Pancreas (tissue), 10 donors: ENCODE measurements around the gene TCAIM. TPM values are rescaled to one million over a fixed set of nuclear protein-coding genes. Genes with fewer than 3 reads are reported as not detected.
"Not testable (repeated sequence)": the region's sequence is repeated elsewhere in the genome, so short reads cannot be mapped to it uniquely, and the experiment has no call there.

ENCODE experiments used
- ATAC-seq, 4 donors: fragments of 200-7000 bp; cut with Tn5 transposase; one replicate each; pipeline versions ENCODE4 v1.8.0 to v1.9.1; 2020; ENCODE audit warnings: mild to moderate bottlenecking in 4 of 4, moderate library complexity in 4 of 4
- DNase-seq, 6 donors: peaks; one replicate each; pipeline ENCODE4 v3.0.0-alpha.2; 2020
- FAIRE-seq: peaks from 2 replicates; lab custom pipeline; 2012; peaks lifted over from hg19 to GRCh38; lab: Jason Lieb, UNC
- H3K27ac ChIP-seq, 4 donors: fragments of 200-600 bp; sonication (generic); 1 replicate in 3 of 4; 2 replicates in 1 of 4; pipeline versions ENCODE4 v1.5.0 to v1.8.0; 2020
- H3K27me3 ChIP-seq, 4 donors: fragments of 200-600 bp; one replicate each; pipeline ENCODE4 v1.8.0; 2021
- H3K36me3 ChIP-seq, 3 donors: fragments of 200-600 bp; sonication (generic) in 1 of 3; one replicate each; pipeline versions ENCODE4 v1.5.0 to v1.8.0; 2020 to 2021
- H3K4me1 ChIP-seq, 3 donors: fragments of 200-600 bp; one replicate each; pipeline ENCODE4 v1.8.0; 2021
- H3K4me3 ChIP-seq, 4 donors: fragments of 200-600 bp; sonication (generic) in 2 of 4; one replicate each; pipeline versions ENCODE4 v1.5.0 to v1.8.0; 2020 to 2021
- H3K9me3 ChIP-seq, 4 donors: fragments of 200-600 bp; one replicate each; pipeline ENCODE4 v1.8.0; 2021
- CTCF ChIP-seq, 4 donors: fragments of 200-600 bp; sonication (generic) in 3 of 4; IDR thresholded peaks; one replicate each; pipeline versions ENCODE4 v1.5.0 to v1.8.0; 2021; ENCODE audit warnings: antibody characterized with exemption in 4 of 4
- WGBS, 2 donors: extraction: QIAGEN DNeasy Blood & Tissue Kit; methylation state at CpG; one replicate each; pipeline ENCODE4 v1.1.7; 2013; 5-methylcytosine and 5-hydroxymethylcytosine counted together
- intact Hi-C, 3 donors: fragments of 100-400 bp; cut with DNase I; formaldehyde crosslinking; loops; one replicate each; pipeline versions ENCODE4 v1.11.1 to v1.14.2; 2022
- polyA plus RNA-seq, 2 donors: library from polyadenylated mRNA; stranded (reverse); fragments of 200-250 nt; gene quantifications; one replicate each; pipeline ENCODE4 v1.2.3, GENCODE V29; 2013
- total RNA-seq, 6 donors: library from RNA; stranded (reverse); fragmentation: NEBNext Ultra II Directional in 4 of 6; extraction: Animal tissue kit (Norgen Biotek cat#: 25700) in 4 of 6; gene quantifications; one replicate each; pipeline versions ENCODE4 v1.2.1 to v1.2.4, GENCODE V29; 2021 to 2023
- donor health status: healthy with polysubstance abuse.
- donor health status: DM: no; HTN: no; CAD: no; lungs with moderate emphysema.
- donor health status: DM: no; HTN: no; CAD: no.
- donor health status: control.
- donor health status: control.
- donor health status: Bipolar disorder and iron deficiency.
- donor health status: DM: yes; HTN: yes; CAD: no.
- donor health status: DM: no; HTN: no; CAD: no.
- donor health status: DM: no; HTN: no; CAD: no.
- donor health status: DM: yes; HTN: yes; CAD: no.

TCAIM gene
- total and polyA plus RNA-seq, 8 donors: 4.9 to 15.4 (median 10.7) TPM

- Histone ChIP-seq H3K36me3 (no peaks in the 10 kb centered on the region), H3K4me1 (no peaks in the 10 kb centered on the region), H3K4me3 (no peak overlapping the region), H3K9me3 (no peaks in the 10 kb centered on the region), H3K27me3 (no peaks in the 10 kb centered on the region), H3K27ac (no peak overlapping the region)
- DNase-seq: no peak
- no peak for ATAC-seq
- no peak for FAIRE-seq
- intact Hi-C loops: no loop called here
- TF ChIP-seq CTCF (IDR thresholded peaks at IDR 0.05): no peak
- WGBS, 2 donors: 89 to 92% methylated on average over 11 of the region's 11 CpGs
Observed at GRCh38 chr3:44415421-44415820, 76.9 kb downstream of the TCAIM start.

GRCh38 chr3:44416031-44417030, 77.8 kb downstream of the TCAIM start:
- Histone ChIP-seq H3K4me3 (no peak overlapping the region), H3K9me3 (no peaks in the 10 kb centered on the region), H3K4me1 (no peaks in the 10 kb centered on the region), H3K36me3 (no peaks in the 10 kb centered on the region), H3K27ac (no peak overlapping the region), H3K27me3 (no peaks in the 10 kb centered on the region)
- 89 to 92% methylated on average over 11 of the region's 11 CpGs for WGBS, 2 donors
- FAIRE-seq (no peak), ATAC-seq (no peak), DNase-seq (no peak)
- no peak for TF ChIP-seq CTCF (IDR thresholded peaks at IDR 0.05)
- intact Hi-C loops: no loop called here

- intact Hi-C loops, H3K4me3 ChIP-seq, H3K4me1 ChIP-seq, H3K9me3 ChIP-seq, FAIRE-seq, DNase-seq, H3K36me3 ChIP-seq, H3K27me3 ChIP-seq, H3K27ac ChIP-seq, ATAC-seq: not testable (repeated sequence)
- 86 to 89% methylated on average over 4 of the region's 4 CpGs for WGBS, 2 donors
Observed at GRCh38 chr3:44418118-44418517, 79.6 kb downstream of the TCAIM start.

- WGBS, 2 donors: 69 to 72% methylated on average over 2 of the region's 2 CpGs
- intact Hi-C loops: no loop called here
- no peaks in the 10 kb centered on the region for H3K4me1 ChIP-seq
- ATAC-seq (no peak), DNase-seq (no peak), FAIRE-seq (no peak)
- no peaks in the 10 kb centered on the region for H3K9me3 ChIP-seq
- no peaks in the 10 kb centered on the region for H3K27me3 ChIP-seq
- H3K27ac ChIP-seq: no peak overlapping the region
- H3K4me3 ChIP-seq: no peak overlapping the region
- H3K36me3 ChIP-seq: no peaks in the 10 kb centered on the region
- no peak for TF ChIP-seq CTCF (IDR thresholded peaks at IDR 0.05)
Observed at GRCh38 chr3:44418549-44418948, 80.0 kb downstream of the TCAIM start.

- TF ChIP-seq CTCF (IDR thresholded peaks at IDR 0.05): no peak
- FAIRE-seq: no peak
- Histone ChIP-seq H3K4me3 (no peak overlapping the region), H3K4me1 (no peaks in the 10 kb centered on the region), H3K27me3 (no peaks in the 10 kb centered on the region), H3K36me3 (no peaks in the 10 kb centered on the region), H3K9me3 (no peaks in the 10 kb centered on the region), H3K27ac (no peak overlapping the region)
- no peak for ATAC-seq
- intact Hi-C loops: no loop called here
- 74 to 77% methylated on average over 11 of the region's 11 CpGs for WGBS, 2 donors
- DNase-seq: no peak
Observed at GRCh38 chr3:44419116-44419922, 80.8 kb downstream of the TCAIM start.
